ENCODE results near the gene ZMYM5.

DNA sequence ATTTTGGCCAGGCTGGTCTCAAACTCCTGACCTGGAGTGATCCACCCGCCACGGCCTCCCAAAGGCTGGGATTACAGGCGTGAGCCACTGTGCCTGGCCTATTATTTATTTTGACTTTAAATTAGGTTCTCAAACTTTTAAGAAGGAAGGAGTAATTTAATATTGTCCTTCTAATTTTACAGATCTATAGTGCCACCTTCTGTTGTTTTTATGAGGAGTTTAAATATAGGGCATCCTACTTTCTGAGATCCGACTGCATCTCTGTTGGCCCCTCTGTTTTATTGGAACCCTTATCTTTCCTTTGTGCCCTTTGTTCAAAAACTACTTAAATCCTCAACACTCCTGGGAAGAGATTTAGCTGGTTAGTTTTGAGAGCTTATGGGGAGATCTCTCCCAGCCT lies 25.4 kb upstream of the ZMYM5 start:
- TF ChIP-seq, protein P1, sequence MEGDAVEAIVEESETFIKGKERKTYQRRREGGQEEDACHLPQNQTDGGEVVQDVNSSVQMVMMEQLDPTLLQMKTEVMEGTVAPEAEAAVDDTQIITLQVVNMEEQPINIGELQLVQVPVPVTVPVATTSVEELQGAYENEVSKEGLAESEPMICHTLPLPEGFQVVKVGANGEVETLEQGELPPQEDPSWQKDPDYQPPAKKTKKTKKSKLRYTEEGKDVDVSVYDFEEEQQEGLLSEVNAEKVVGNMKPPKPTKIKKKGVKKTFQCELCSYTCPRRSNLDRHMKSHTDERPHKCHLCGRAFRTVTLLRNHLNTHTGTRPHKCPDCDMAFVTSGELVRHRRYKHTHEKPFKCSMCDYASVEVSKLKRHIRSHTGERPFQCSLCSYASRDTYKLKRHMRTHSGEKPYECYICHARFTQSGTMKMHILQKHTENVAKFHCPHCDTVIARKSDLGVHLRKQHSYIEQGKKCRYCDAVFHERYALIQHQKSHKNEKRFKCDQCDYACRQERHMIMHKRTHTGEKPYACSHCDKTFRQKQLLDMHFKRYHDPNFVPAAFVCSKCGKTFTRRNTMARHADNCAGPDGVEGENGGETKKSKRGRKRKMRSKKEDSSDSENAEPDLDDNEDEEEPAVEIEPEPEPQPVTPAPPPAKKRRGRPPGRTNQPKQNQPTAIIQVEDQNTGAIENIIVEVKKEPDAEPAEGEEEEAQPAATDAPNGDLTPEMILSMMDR (IDR thresholded peaks at IDR 0.05) = no peak
- no peak for TF ChIP-seq POLR2A (IDR thresholded peaks at IDR 0.05)

All from thyroid gland (tissue), 4 donors.